GM18499 (cell line): ENCODE results near the gene MYH14.

Source experiments
- ATAC-seq: cut with Tn5 transposase; IDR thresholded peaks from one replicate; pipeline ENCODE4 v1.9.1; 2021; ENCODE audit warnings: moderate number of reproducible peaks; ENCODE audit not compliant: insufficient read depth, unreplicated experiment

The MYH14 gene

GRCh38 chr19:50203281-50204080 lies at the start of gene MYH14:
Gene MYH14 (plus strand): TSS chr19:50203622. CDS start chr19:50210366, 6,744 bp downstream.
- no peak for ATAC-seq

- ATAC-seq: no peak
Observed at GRCh38 chr19:50154529-50154928, 48.9 kb upstream of the MYH14 start.

GRCh38 chr19:50155520-50156109 lies 47.8 kb upstream of the MYH14 start:
- ATAC-seq: no peak

GRCh38 chr19:50158577-50158976 lies 44.8 kb upstream of the MYH14 start:
- no peak for ATAC-seq

GRCh38 chr19:50159078-50159477 lies 44.3 kb upstream of the MYH14 start:
- ATAC-seq: no peak

GRCh38 chr19:50162988-50163387 lies 40.4 kb upstream of the MYH14 start, which contains the start of gene IZUMO2:
Gene IZUMO2 (minus strand): TSS chr19:50163281. CDS start chr19:50163194, 87 bp downstream.
- no peak for ATAC-seq

GRCh38 chr19:50167314-50167721 lies 36.1 kb upstream of the MYH14 start:
- no peak for ATAC-seq

GRCh38 chr19:50171752-50172151 lies 31.7 kb upstream of the MYH14 start:
- ATAC-seq: no peak

- ATAC-seq: no peak
Observed at GRCh38 chr19:50172726-50173125, 30.7 kb upstream of the MYH14 start.

- no peak for ATAC-seq
Observed at GRCh38 chr19:50173127-50173526, 30.3 kb upstream of the MYH14 start.

- ATAC-seq: no peak
Observed at GRCh38 chr19:50174100-50174793, 29.2 kb upstream of the MYH14 start.

GRCh38 chr19:50175924-50176323 lies 27.5 kb upstream of the MYH14 start:
- no peak for ATAC-seq

GRCh38 chr19:50176775-50177174 lies 26.6 kb upstream of the MYH14 start:
- no peak for ATAC-seq

GRCh38 chr19:50178320-50178719 lies 25.1 kb upstream of the MYH14 start:
- no peak for ATAC-seq

GRCh38 chr19:50178859-50179537 lies 24.4 kb upstream of the MYH14 start:
- ATAC-seq: no peak

GRCh38 chr19:50181121-50181520 lies 22.3 kb upstream of the MYH14 start:
- ATAC-seq: no peak

GRCh38 chr19:50184196-50184595 lies 19.2 kb upstream of the MYH14 start:
- no peak for ATAC-seq

- no peak for ATAC-seq
Observed at GRCh38 chr19:50187937-50188336, 15.5 kb upstream of the MYH14 start.

- no peak for ATAC-seq
Observed at GRCh38 chr19:50189331-50189730, 14.1 kb upstream of the MYH14 start.

- no peak for ATAC-seq
Observed at GRCh38 chr19:50190439-50190891, 13.0 kb upstream of the MYH14 start.

GRCh38 chr19:50191216-50191615 lies 12.2 kb upstream of the MYH14 start:
- ATAC-seq: no peak
